Liver (tissue), 9 donors: ENCODE data around the gene CACNA1C. TPM values are rescaled to one million over a fixed set of nuclear protein-coding genes. Genes with fewer than 3 reads are reported as not detected.

Experiments used
- DNase-seq: peaks from one replicate; pipeline ENCODE4 v3.0.0-alpha.2; 2017; ENCODE audit warnings: low spot score
- H3K27ac ChIP-seq, 2 donors: one replicate each; pipeline ENCODE4 v1.7.0; 2013; ENCODE audit warnings: inconsistent platforms in 2 of 2, low read length in 2 of 2, control low read depth in 1 of 2, low read depth in 1 of 2, mild to moderate bottlenecking in 1 of 2
- H3K27me3 ChIP-seq, 4 donors: one replicate each; pipeline versions ENCODE4 v1.6.1 to v1.7.0; 2013; ENCODE audit warnings: low read length in 3 of 4, inconsistent platforms in 1 of 4, mild to moderate bottlenecking in 1 of 4, moderate library complexity in 1 of 4; ENCODE audit not compliant: control insufficient read depth in 4 of 4, insufficient read depth in 4 of 4
- H3K36me3 ChIP-seq, 4 donors: one replicate each; pipeline versions ENCODE4 v1.6.1 to v1.7.0; 2013; ENCODE audit warnings: low read length in 3 of 4, mild to moderate bottlenecking in 3 of 4, low read depth in 1 of 4, moderate library complexity in 1 of 4; ENCODE audit not compliant: control insufficient read depth in 4 of 4, insufficient read depth in 3 of 4
- H3K4me1 ChIP-seq, 4 donors: one replicate each; pipeline versions ENCODE4 v1.6.1 to v1.7.0; 2013; ENCODE audit warnings: low read length in 3 of 4, mild to moderate bottlenecking in 3 of 4, moderate library complexity in 1 of 4; ENCODE audit not compliant: control insufficient read depth in 4 of 4, insufficient read depth in 4 of 4
- H3K4me3 ChIP-seq, 3 donors: one replicate each; pipeline versions ENCODE4 v1.6.1 to v1.7.0; 2013; ENCODE audit warnings: low read length in 3 of 3, control low read depth in 1 of 3, low read depth in 1 of 3, mild to moderate bottlenecking in 1 of 3
- H3K9ac ChIP-seq, 2 donors: one replicate each; pipeline ENCODE4 v1.7.0; 2013; ENCODE audit warnings: low read length in 2 of 2, mild to moderate bottlenecking in 2 of 2, moderate library complexity in 2 of 2, control low read depth in 1 of 2, low read depth in 1 of 2
- H3K9me3 ChIP-seq, 4 donors: one replicate each; pipeline versions ENCODE4 v1.6.1 to v1.7.0; 2013; ENCODE audit warnings: low read length in 3 of 4; ENCODE audit not compliant: control insufficient read depth in 4 of 4
- ATF3 ChIP-seq: IDR thresholded peaks from 2 replicates; pipeline ENCODE4 v1.6.1; 2016; ENCODE audit warnings: antibody characterized with exemption
- CTCF ChIP-seq: fragments of 150-350 bp; IDR thresholded peaks from 2 replicates; pipeline ENCODE4 v1.5.1; 2017; ENCODE audit warnings: improper control_type of control experiment, low read depth, low read length; ENCODE audit not compliant: missing input control
- EGR1 ChIP-seq, 2 donors: IDR thresholded peaks; 2 replicates each; pipeline ENCODE4 v1.6.1; 2016 to 2018; ENCODE audit warnings: antibody characterized with exemption in 2 of 2, low read depth in 2 of 2
- FOXA2 ChIP-seq: IDR thresholded peaks from 2 replicates; pipeline ENCODE4 v1.6.1; 2016; ENCODE audit warnings: antibody characterized with exemption
- GABPA ChIP-seq, 2 donors: IDR thresholded peaks in 1 of 2; conservative IDR thresholded peaks in 1 of 2; 2 replicates each; pipeline ENCODE4 v1.6.1; 2016; ENCODE audit warnings: antibody characterized with exemption in 2 of 2, mild to moderate bottlenecking in 1 of 2, moderate library complexity in 1 of 2
- HNF4A ChIP-seq, 2 donors: conservative IDR thresholded peaks; 2 replicates each; pipeline ENCODE4 v1.6.1; 2016; ENCODE audit warnings: antibody characterized with exemption in 2 of 2, mild to moderate bottlenecking in 2 of 2
- HNF4G ChIP-seq: IDR thresholded peaks from 2 replicates; pipeline ENCODE4 v1.6.1; 2016; ENCODE audit warnings: antibody characterized with exemption
- RAD21 ChIP-seq, 2 donors: IDR thresholded peaks; 2 replicates each; pipeline ENCODE4 v1.6.1; 2016; ENCODE audit warnings: antibody characterized with exemption in 2 of 2, mild to moderate bottlenecking in 2 of 2
- REST ChIP-seq: IDR thresholded peaks from 2 replicates; pipeline ENCODE4 v1.6.1; 2016; ENCODE audit warnings: antibody characterized with exemption, mild to moderate bottlenecking
- RXRA ChIP-seq, 2 donors: IDR thresholded peaks; 2 replicates each; pipeline ENCODE4 v1.6.1; 2017 to 2018; ENCODE audit warnings: antibody characterized with exemption in 2 of 2, mild to moderate bottlenecking in 1 of 2
- TAF1 ChIP-seq: conservative IDR thresholded peaks from 2 replicates; pipeline ENCODE4 v1.6.1; 2016; ENCODE audit warnings: antibody characterized with exemption, mild to moderate bottlenecking
- WGBS: extraction: QIAGEN DNeasy Blood & Tissue Kit; methylation state at CpG from one replicate; pipeline ENCODE4 v1.1.7; 2013; 5-methylcytosine and 5-hydroxymethylcytosine counted together
- polyA plus RNA-seq, 2 donors: library from polyadenylated mRNA; stranded (reverse) in 1 of 2; unstranded in 1 of 2; fragments of 200-250 nt in 1 of 2; fragments of >200 nt in 1 of 2; fragmentation: Nextera tagmentation in 1 of 2; extraction: Ambion mirVana in 1 of 2; gene quantifications; one replicate each; pipeline versions ENCODE4 v1.2.1 to v1.2.3, GENCODE V29; 2013 to 2015
- total RNA-seq, 2 donors: library from RNA; depleted of rRNA; stranded (reverse); fragments of >200 nt; gene quantifications; one replicate each; pipeline ENCODE4 v1.2.3, GENCODE V29; 2014
- TF ChIP-seq, protein P1 (sequence below): IDR thresholded peaks from 2 replicates; pipeline ENCODE4 v1.6.1; 2016; ENCODE audit warnings: antibody characterized with exemption
- TF ChIP-seq, protein P2 (sequence below): IDR thresholded peaks from 2 replicates; pipeline ENCODE4 v1.6.1; 2016; ENCODE audit warnings: antibody characterized with exemption
- donor health status: healthy.
- donor health status: healthy.
- donor health status: healthy.
- donor health status: healthy.
- donor health status: healthy.

The CACNA1C gene
- total and polyA plus RNA-seq, 4 donors, result 0.23 to 1.9 (median 0.41) TPM

GRCh38 chr12:2737656-2738241, 685.0 kb downstream of the CACNA1C start (continued):
- TF ChIP-seq HNF4A (conservative IDR thresholded peaks at IDR 0.05), result no peak

GRCh38 chr12:2739069-2739468, 686.3 kb downstream of the CACNA1C start:
- Histone ChIP-seq H3K9ac (no peak overlapping the region), H3K9me3 (no peaks in the 10 kb centered on the region), H3K27me3 (no peaks in the 10 kb centered on the region), H3K36me3 (no peaks in the 10 kb centered on the region), H3K4me3 (no peak overlapping the region), H3K27ac (no peak overlapping the region), H3K4me1 (no peaks in the 10 kb centered on the region)
- no peak for DNase-seq
- TF ChIP-seq HNF4G (no peak), CTCF (no peak), REST (no peak), GABPA (IDR thresholded peaks at IDR 0.05 in 1 of 2, conservative IDR thresholded peaks at IDR 0.05 in 1 of 2) (no peak), ATF3 (no peak), EGR1 (IDR thresholded peaks at IDR 0.05; ENCODE audit: low read depth in 2 of 2) (no peak), TAF1 (no peak), RXRA (IDR thresholded peaks at IDR 0.05) (no peak), FOXA2 (no peak), RAD21 (IDR thresholded peaks at IDR 0.05) (no peak)
- TF ChIP-seq, protein P1, sequence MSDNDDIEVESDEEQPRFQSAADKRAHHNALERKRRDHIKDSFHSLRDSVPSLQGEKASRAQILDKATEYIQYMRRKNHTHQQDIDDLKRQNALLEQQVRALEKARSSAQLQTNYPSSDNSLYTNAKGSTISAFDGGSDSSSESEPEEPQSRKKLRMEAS, result no peak
- TF ChIP-seq, protein P2, sequence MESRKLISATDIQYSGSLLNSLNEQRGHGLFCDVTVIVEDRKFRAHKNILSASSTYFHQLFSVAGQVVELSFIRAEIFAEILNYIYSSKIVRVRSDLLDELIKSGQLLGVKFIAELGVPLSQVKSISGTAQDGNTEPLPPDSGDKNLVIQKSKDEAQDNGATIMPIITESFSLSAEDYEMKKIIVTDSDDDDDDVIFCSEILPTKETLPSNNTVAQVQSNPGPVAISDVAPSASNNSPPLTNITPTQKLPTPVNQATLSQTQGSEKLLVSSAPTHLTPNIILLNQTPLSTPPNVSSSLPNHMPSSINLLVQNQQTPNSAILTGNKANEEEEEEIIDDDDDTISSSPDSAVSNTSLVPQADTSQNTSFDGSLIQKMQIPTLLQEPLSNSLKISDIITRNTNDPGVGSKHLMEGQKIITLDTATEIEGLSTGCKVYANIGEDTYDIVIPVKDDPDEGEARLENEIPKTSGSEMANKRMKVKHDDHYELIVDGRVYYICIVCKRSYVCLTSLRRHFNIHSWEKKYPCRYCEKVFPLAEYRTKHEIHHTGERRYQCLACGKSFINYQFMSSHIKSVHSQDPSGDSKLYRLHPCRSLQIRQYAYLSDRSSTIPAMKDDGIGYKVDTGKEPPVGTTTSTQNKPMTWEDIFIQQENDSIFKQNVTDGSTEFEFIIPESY, result no peak
- WGBS, result 70% methylated on average over 11 of the region's 11 CpGs
